Measurements from ENCODE around the gene PLXNA3. TPM values are rescaled to one million over a fixed set of nuclear protein-coding genes. Genes with fewer than 3 reads are reported as not detected.

PLXNA3 gene
- polyA plus RNA-seq, 1 of the 3 experiments (the other 2 are of a cell fraction) = 33.2 TPM

DNA sequence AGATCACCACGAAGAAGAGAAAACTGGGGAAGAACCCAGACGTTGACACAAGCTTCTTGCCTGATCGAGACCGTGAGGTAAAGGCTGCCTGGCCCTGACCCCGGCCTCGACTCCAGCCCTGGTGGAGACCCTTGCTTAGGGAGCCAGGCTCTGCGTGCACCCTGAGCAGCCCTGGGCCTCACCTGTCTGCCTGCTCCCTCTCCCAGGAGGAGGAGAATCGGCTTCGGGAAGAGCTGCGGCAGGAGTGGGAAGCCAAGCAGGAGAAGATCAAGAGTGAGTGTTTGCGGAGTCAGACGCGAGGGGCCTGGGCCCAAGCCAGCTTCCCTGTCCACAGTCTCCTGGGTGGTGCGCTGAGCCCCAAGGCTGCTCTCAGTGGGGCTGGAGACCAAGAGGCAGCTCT, 9.6 kb upstream of the PLXNA3 start:
- no peak overlapping the region for H3K9ac ChIP-seq
- peaks cover under 1% of the 10 kb centered on the region for H3F3A ChIP-seq (replicated peaks; ENCODE audit: insufficient read depth)
- no peaks in the 10 kb centered on the region for H3K9me2 ChIP-seq
- peaks cover 20% of the 10 kb centered on the region for H3K79me2 ChIP-seq (ENCODE audit: insufficient read depth)
- CTCF ChIA-PET = no interaction called here
- no peaks in the 10 kb centered on the region for H3K9me3 ChIP-seq
- no peak for TF ChIP-seq RCOR1 (IDR thresholded peaks at IDR 0.05; ENCODE audit: low read length)
- TF ChIP-seq, protein P1, sequence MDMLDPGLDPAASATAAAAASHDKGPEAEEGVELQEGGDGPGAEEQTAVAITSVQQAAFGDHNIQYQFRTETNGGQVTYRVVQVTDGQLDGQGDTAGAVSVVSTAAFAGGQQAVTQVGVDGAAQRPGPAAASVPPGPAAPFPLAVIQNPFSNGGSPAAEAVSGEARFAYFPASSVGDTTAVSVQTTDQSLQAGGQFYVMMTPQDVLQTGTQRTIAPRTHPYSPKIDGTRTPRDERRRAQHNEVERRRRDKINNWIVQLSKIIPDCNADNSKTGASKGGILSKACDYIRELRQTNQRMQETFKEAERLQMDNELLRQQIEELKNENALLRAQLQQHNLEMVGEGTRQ (IDR thresholded peaks at IDR 0.05; ENCODE audit: borderline replicate concordance, low read depth, low read length) = no peak
- no peak for TF ChIP-seq GATA2 (CRISPR knock-in tag; IDR thresholded peaks at IDR 0.05)
- no peak for TF ChIP-seq MEF2A (IDR thresholded peaks at IDR 0.05; ENCODE audit: borderline replicate concordance, low read depth)
- no peak for TF ChIP-seq FOXJ3 (CRISPR knock-in tag; IDR thresholded peaks at IDR 0.05)
- TF ChIP-seq TCF12 (IDR thresholded peaks at IDR 0.05) = no peak
- TF ChIP-seq GABPA (IDR thresholded peaks at IDR 0.05; ENCODE audit: low read depth) = no peak
- TF ChIP-seq FOSL2 (IDR thresholded peaks at IDR 0.05; ENCODE audit: borderline replicate concordance, low read depth) = no peak
- TF ChIP-seq, protein P2, sequence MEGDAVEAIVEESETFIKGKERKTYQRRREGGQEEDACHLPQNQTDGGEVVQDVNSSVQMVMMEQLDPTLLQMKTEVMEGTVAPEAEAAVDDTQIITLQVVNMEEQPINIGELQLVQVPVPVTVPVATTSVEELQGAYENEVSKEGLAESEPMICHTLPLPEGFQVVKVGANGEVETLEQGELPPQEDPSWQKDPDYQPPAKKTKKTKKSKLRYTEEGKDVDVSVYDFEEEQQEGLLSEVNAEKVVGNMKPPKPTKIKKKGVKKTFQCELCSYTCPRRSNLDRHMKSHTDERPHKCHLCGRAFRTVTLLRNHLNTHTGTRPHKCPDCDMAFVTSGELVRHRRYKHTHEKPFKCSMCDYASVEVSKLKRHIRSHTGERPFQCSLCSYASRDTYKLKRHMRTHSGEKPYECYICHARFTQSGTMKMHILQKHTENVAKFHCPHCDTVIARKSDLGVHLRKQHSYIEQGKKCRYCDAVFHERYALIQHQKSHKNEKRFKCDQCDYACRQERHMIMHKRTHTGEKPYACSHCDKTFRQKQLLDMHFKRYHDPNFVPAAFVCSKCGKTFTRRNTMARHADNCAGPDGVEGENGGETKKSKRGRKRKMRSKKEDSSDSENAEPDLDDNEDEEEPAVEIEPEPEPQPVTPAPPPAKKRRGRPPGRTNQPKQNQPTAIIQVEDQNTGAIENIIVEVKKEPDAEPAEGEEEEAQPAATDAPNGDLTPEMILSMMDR (IDR thresholded peaks at IDR 0.05) = no peak
- TF ChIP-seq FOXM1 (IDR thresholded peaks at IDR 0.05; ENCODE audit: low read depth) = no peak
- no peak for TF ChIP-seq NRF1 (IDR thresholded peaks at IDR 0.05; ENCODE audit: low read depth, low read length)
- TF ChIP-seq, protein P3, sequence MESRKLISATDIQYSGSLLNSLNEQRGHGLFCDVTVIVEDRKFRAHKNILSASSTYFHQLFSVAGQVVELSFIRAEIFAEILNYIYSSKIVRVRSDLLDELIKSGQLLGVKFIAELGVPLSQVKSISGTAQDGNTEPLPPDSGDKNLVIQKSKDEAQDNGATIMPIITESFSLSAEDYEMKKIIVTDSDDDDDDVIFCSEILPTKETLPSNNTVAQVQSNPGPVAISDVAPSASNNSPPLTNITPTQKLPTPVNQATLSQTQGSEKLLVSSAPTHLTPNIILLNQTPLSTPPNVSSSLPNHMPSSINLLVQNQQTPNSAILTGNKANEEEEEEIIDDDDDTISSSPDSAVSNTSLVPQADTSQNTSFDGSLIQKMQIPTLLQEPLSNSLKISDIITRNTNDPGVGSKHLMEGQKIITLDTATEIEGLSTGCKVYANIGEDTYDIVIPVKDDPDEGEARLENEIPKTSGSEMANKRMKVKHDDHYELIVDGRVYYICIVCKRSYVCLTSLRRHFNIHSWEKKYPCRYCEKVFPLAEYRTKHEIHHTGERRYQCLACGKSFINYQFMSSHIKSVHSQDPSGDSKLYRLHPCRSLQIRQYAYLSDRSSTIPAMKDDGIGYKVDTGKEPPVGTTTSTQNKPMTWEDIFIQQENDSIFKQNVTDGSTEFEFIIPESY (IDR thresholded peaks at IDR 0.05; ENCODE audit: borderline replicate concordance, low read depth) = no peak
- TF ChIP-seq JUND (IDR thresholded peaks at IDR 0.05) = no peak
- no peak for TF ChIP-seq CHD2 (IDR thresholded peaks at IDR 0.05; ENCODE audit: low read length, partially characterized antibody)
- TF ChIP-seq NFIC (IDR thresholded peaks at IDR 0.05; ENCODE audit: borderline replicate concordance) = no peak
- no peak for TF ChIP-seq TAF1 (IDR thresholded peaks at IDR 0.05; ENCODE audit: borderline replicate concordance, low read depth, low read length)
- no peak for TF ChIP-seq RXRA (IDR thresholded peaks at IDR 0.05; ENCODE audit: borderline replicate concordance, low read depth)
- TF ChIP-seq ELF1 (IDR thresholded peaks at IDR 0.05) = no peak
- no peak for TF ChIP-seq EP300 (IDR thresholded peaks at IDR 0.05; ENCODE audit: borderline replicate concordance in 1 of 2, low read depth in 1 of 2, low read length in 1 of 2)
- TF ChIP-seq RAD21 (IDR thresholded peaks at IDR 0.05; ENCODE audit: low read length) = no peak
- 0 out of 2 replicates have a peak, but pooled peaks cover 5% of the 10 kb centered on the region for H4K20me1 ChIP-seq (ENCODE audit: insufficient read depth)
- H3K27ac ChIP-seq (ENCODE audit: low read depth in 2 of 2, low read length in 1 of 2) = no peak overlapping the region
- POLR2A ChIA-PET = no interaction called here
- H3K4me3 ChIP-seq (ENCODE audit: low read depth in 2 of 2, low read length in 1 of 2) = no peak overlapping the region
- H3K4me1 ChIP-seq (ENCODE audit: control insufficient read depth in 1 of 2, insufficient read depth in 2 of 2, low read depth in 1 of 2, low read length in 1 of 2) = peaks cover 0 to 13% of the 10 kb centered on the region in 2 experiments; a peak in 1 of 4 replicates
- WGBS (ENCODE audit: low lambda C conversion rate) = 63% methylated on average over 9 of the region's 14 CpGs
- no peak overlapping the region for H3K4me2 ChIP-seq
- peaks cover 23% of the 10 kb centered on the region for H3K27me3 ChIP-seq (ENCODE audit: insufficient read depth)
- H2AFZ ChIP-seq (ENCODE audit: low read depth) = no peak overlapping the region
- peaks cover 0 to 2% of the 10 kb centered on the region in 2 experiments for H3K36me3 ChIP-seq (replicated peaks in 1 of 2; ENCODE audit: control insufficient read depth in 1 of 2, insufficient read depth in 2 of 2, low read length in 1 of 2)
- DNase-seq = no peak

Data from SK-N-SH (cell line).